OCI-LY1 (cell line): ENCODE data around the gene PAM16.
A peak's percentile ranks its signal among the peaks of the same experiment; 100 is the strongest.

Experiments
- H2AFZ ChIP-seq: fragments of 200-600 bp; sonication (generic), shearing (Covaris generic); 2 replicates; pipeline ENCODE4 v1.6.0; 2014; ENCODE audit warnings: antibody characterized with exemption, mild to moderate bottlenecking, low read length
- H3F3A ChIP-seq: fragments of 200-600 bp; sonication (generic), shearing (Covaris generic); 2 replicates; pipeline ENCODE4 v1.6.0; 2014; ENCODE audit warnings: mild to moderate bottlenecking, antibody characterized with exemption, low read length, moderate library complexity; ENCODE audit not compliant: insufficient read depth
- H3K27ac ChIP-seq: fragments of 200-600 bp; sonication (generic); 2 replicates; pipeline ENCODE4 v1.5.1; 2014; ENCODE audit warnings: low read length, mixed run types, mild to moderate bottlenecking, low read depth; ENCODE audit not compliant: poor library complexity, severe bottlenecking
- H3K27me3 ChIP-seq: fragments of 200-600 bp; sonication (generic); 2 replicates; pipeline ENCODE4 v1.6.0; 2014; ENCODE audit warnings: antibody characterized with exemption, mild to moderate bottlenecking, low read length, moderate library complexity; ENCODE audit not compliant: insufficient read depth
- H3K36me3 ChIP-seq: fragments of 200-600 bp; sonication (generic); 2 replicates; pipeline ENCODE4 v1.6.1; 2014; ENCODE audit warnings: mild to moderate bottlenecking, antibody characterized with exemption, low read length, moderate library complexity, mixed read lengths; ENCODE audit not compliant: insufficient read depth
- H3K4me1 ChIP-seq: fragments of 200-600 bp; sonication (generic); 2 replicates; pipeline ENCODE4 v1.5.1; 2014; ENCODE audit warnings: mild to moderate bottlenecking, low read length, moderate library complexity; ENCODE audit not compliant: insufficient read depth, severe bottlenecking
- H3K4me2 ChIP-seq: fragments of 200-600 bp; sonication (generic), shearing (Covaris generic); 2 replicates; pipeline ENCODE4 v1.6.1; 2014; ENCODE audit warnings: low read length
- H3K4me3 ChIP-seq: fragments of 200-600 bp; sonication (generic); 2 replicates; pipeline ENCODE4 v1.5.1; 2014; ENCODE audit warnings: low read length, low read depth, mild to moderate bottlenecking, mixed read lengths; ENCODE audit not compliant: poor library complexity, severe bottlenecking
- H3K79me2 ChIP-seq: fragments of 200-600 bp; shearing (Covaris generic); 2 replicates; pipeline ENCODE4 v1.6.1; 2016; ENCODE audit warnings: mixed run types, low read length, mixed read lengths; ENCODE audit not compliant: insufficient read depth
- H3K9ac ChIP-seq: fragments of 200-600 bp; sonication (generic), shearing (Covaris generic); 2 replicates; pipeline ENCODE4 v1.6.1; 2014; ENCODE audit warnings: mild to moderate bottlenecking, low read length, mixed read lengths
- H3K9me2 ChIP-seq: fragments of 200-600 bp; sonication (generic), shearing (Covaris generic); 2 replicates; pipeline ENCODE4 v1.6.1; 2014; ENCODE audit warnings: low read depth, mild to moderate bottlenecking, low read length, mixed read lengths
- H3K9me3 ChIP-seq: fragments of 200-600 bp; shearing (Covaris generic); 2 replicates; pipeline ENCODE4 v1.6.1; 2014; ENCODE audit warnings: low read length, mixed read lengths
- H4K20me1 ChIP-seq: fragments of 200-600 bp; sonication (generic), shearing (Covaris generic); 2 replicates; pipeline ENCODE4 v1.6.0; 2016; ENCODE audit warnings: mild to moderate bottlenecking, low read length; ENCODE audit not compliant: insufficient read depth
- EZH2 ChIP-seq: fragments of 200-600 bp; sonication (generic), shearing (Covaris generic); IDR thresholded peaks from 2 replicates; pipeline ENCODE4 v1.8.0; 2017; ENCODE audit warnings: borderline replicate concordance, mixed run types, mild to moderate bottlenecking, antibody characterized with exemption, low read length, moderate library complexity, mixed read lengths
- TF ChIP-seq, protein P1 (sequence below): fragments of 200-600 bp; sonication (generic), shearing (Covaris generic); IDR thresholded peaks from 2 replicates; pipeline ENCODE4 v1.5.1; 2017; ENCODE audit warnings: mild to moderate bottlenecking, antibody characterized with exemption, low read length, moderate library complexity, mixed read lengths

Gene PAM16

DNA sequence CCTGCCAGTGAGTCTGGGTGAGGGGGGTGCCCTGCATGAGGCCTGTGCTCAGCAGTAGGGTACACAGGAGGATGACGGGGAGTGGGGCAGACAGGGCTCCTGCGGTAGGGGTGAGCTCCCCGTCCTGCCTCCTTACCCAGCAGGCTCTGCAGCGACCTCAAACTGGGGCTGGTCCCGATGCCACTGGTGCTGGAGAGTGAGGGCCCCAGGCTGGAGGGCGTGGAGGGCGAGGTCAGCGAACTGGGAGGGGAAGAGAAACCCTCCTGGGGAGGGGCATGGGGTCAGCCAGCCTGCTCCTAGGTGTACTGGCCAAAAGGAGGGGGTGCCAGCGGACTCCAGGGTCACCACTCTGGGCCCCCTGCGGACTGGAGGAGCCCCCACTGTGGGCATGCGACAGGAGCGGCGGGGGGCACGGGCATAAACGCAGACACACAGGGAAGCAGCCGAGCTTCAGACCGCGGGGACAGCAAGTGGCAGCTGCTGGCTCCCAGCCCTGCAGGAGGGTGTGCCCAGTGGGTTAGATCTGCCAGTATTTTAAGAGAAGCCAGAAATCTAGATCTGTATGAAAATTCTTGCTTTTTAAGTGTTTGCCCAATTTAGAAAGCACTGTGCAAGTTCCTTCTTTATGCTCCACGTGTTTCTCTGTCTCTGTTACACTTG lies 11.5 kb upstream of the PAM16 start:
- Histone ChIP-seq H4K20me1 (no peaks in the 10 kb centered on the region), H3K9me3 (no peaks in the 10 kb centered on the region), H3K79me2 (no peaks in the 10 kb centered on the region), H3K4me3 (no peak overlapping the region), H3K36me3 (peaks cover 47% of the 10 kb centered on the region; the same call in 1 of the 2 replicates), H2AFZ (no peak overlapping the region), H3K27ac (peak overlapping the region; percentile 53), H3K9ac (no peak overlapping the region), H3K4me2 (no peak overlapping the region), H3K27me3 (no peaks in the 10 kb centered on the region), H3K4me1 (no peaks in the 10 kb centered on the region), H3F3A (no peaks in the 10 kb centered on the region), H3K9me2 (no peaks in the 10 kb centered on the region)
- no peak for TF ChIP-seq EZH2
- TF ChIP-seq, protein P1, sequence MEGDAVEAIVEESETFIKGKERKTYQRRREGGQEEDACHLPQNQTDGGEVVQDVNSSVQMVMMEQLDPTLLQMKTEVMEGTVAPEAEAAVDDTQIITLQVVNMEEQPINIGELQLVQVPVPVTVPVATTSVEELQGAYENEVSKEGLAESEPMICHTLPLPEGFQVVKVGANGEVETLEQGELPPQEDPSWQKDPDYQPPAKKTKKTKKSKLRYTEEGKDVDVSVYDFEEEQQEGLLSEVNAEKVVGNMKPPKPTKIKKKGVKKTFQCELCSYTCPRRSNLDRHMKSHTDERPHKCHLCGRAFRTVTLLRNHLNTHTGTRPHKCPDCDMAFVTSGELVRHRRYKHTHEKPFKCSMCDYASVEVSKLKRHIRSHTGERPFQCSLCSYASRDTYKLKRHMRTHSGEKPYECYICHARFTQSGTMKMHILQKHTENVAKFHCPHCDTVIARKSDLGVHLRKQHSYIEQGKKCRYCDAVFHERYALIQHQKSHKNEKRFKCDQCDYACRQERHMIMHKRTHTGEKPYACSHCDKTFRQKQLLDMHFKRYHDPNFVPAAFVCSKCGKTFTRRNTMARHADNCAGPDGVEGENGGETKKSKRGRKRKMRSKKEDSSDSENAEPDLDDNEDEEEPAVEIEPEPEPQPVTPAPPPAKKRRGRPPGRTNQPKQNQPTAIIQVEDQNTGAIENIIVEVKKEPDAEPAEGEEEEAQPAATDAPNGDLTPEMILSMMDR, result no peak

DNA sequence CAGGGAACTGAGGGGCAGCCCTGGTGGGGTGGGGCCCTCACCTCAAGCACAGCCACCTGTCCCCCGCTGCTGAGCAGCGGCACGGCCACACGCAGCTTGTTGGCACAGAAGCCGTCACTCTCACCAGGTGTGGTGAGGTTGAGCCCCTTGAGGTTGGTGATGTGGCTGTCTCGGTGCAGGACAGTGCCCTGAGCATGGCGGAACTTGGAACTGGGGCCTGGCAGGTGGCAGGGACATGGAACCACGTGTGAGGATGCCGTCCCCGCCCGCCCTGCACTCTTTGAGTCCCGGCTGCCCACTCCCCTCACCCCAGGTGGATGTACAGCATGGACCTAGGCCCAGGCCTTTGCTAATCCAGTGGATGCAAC lies 10.8 kb upstream of the PAM16 start:
- Histone ChIP-seq H3K27me3 (no peaks in the 10 kb centered on the region), H3K36me3 (peaks cover 44% of the 10 kb centered on the region; the same call in 1 of the 2 replicates), H3K27ac (no peak overlapping the region), H3K9me2 (no peaks in the 10 kb centered on the region), H3K4me3 (no peak overlapping the region), H3K79me2 (no peaks in the 10 kb centered on the region), H3F3A (no peaks in the 10 kb centered on the region), H4K20me1 (no peaks in the 10 kb centered on the region), H3K4me1 (no peaks in the 10 kb centered on the region), H3K9ac (no peak overlapping the region), H2AFZ (no peak overlapping the region), H3K9me3 (no peaks in the 10 kb centered on the region), H3K4me2 (no peak overlapping the region)
- TF ChIP-seq, protein P1, result no peak
- TF ChIP-seq EZH2, result no peak

DNA sequence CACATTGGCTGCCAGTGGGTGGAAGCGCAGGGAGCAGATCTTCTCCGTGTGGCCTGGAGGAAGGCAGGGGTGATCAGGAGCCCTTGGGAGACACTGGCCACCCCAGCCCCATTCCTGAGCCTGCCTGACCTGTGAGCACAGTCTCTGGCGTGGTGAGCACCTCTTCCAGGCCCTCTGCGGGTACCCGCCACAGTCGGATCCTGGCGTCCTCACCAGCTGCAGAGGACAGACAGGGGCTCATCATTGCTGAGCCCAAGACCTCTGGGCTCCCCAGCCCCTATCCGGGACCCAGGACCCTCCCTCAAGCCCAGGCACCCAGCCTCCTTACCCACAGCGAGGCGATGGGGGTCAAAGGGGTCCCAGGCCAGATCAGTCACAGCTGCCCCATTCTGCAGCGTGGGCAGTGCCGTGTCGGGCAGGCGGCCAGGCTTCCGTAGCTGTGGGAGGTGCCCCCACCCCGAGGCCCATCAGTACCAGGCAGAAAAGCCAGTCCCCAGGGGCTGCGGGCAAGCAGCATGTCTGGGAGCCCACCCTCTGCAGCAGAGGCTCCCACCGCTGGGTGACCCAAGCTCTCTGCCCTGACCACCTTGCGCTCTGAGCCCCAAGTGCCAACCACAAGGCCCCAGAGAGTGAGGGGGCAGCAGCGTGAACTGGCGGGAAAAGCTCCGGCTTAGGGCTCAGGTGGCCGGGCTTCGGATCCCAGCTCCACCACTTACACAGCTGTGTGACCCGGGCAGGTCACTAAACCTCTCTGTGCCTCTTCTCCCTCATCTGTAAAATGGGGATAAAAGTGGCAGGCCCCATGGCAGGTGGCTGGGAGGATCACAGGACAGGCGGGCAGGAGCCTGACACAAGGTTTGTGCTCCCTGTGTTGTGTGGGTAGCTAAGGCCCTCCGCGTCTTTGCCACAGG lies 10.2 kb upstream of the PAM16 start:
- no peaks in the 10 kb centered on the region for H3K27me3 ChIP-seq
- no peaks in the 10 kb centered on the region for H3F3A ChIP-seq
- H3K4me1 ChIP-seq, result no peaks in the 10 kb centered on the region
- no peak overlapping the region for H3K4me2 ChIP-seq
- no peaks in the 10 kb centered on the region for H4K20me1 ChIP-seq
- H3K9ac ChIP-seq, result no peak overlapping the region
- H3K4me3 ChIP-seq, result no peak overlapping the region
- H3K9me3 ChIP-seq, result no peaks in the 10 kb centered on the region
- H3K9me2 ChIP-seq, result no peaks in the 10 kb centered on the region
- H3K79me2 ChIP-seq, result no peaks in the 10 kb centered on the region
- H2AFZ ChIP-seq, result no peak overlapping the region
- TF ChIP-seq EZH2, result no peak
- TF ChIP-seq, protein P1, result no peak
- H3K27ac ChIP-seq, result no peak overlapping the region
- peaks cover 44% of the 10 kb centered on the region; the same call in 1 of the 2 replicates for H3K36me3 ChIP-seq
